Body of pancreas (tissue), 4 donors: ENCODE results near the gene ASIP. TPM values are rescaled to one million over a fixed set of nuclear protein-coding genes. Genes with fewer than 3 reads are reported as not detected.

Source experiments
- ATAC-seq: fragments of 150-250 bp; one replicate; pipeline ENCODE4 v1.9.1; 2016
- DNase-seq, 4 donors: peaks; one replicate each; pipeline ENCODE4 v3.0.0-alpha.2; 2019
- H3K27ac ChIP-seq, 4 donors: fragments of 200-600 bp; sonication (generic); 1 replicate in 3 of 4; 2 replicates in 1 of 4; pipeline versions ENCODE4 v1.5.1 to v1.6.1; 2016 to 2019; ENCODE audit warnings: mild to moderate bottlenecking in 1 of 4, mixed read lengths in 1 of 4, moderate library complexity in 1 of 4
- H3K27me3 ChIP-seq, 2 donors: fragments of 200-600 bp; sonication (generic); one replicate each; pipeline ENCODE4 v1.6.0; 2016; ENCODE audit warnings: mild to moderate bottlenecking in 1 of 2
- H3K36me3 ChIP-seq, 2 donors: fragments of 200-600 bp; sonication (generic); replicated peaks in 1 of 2; 2 replicates each; pipeline ENCODE4 v1.5.1; 2016; ENCODE audit warnings: low read depth in 2 of 2; ENCODE audit not compliant: insufficient read depth in 1 of 2
- H3K4me1 ChIP-seq: fragments of 200-600 bp; sonication (generic); one replicate; pipeline ENCODE4 v1.6.0; 2016
- H3K4me3 ChIP-seq, 2 donors: fragments of 200-600 bp; sonication (generic); 1 replicate in 1 of 2; 2 replicates in 1 of 2; pipeline ENCODE4 v1.5.1; 2016 to 2019
- H3K9me3 ChIP-seq, 3 donors: fragments of 200-600 bp; sonication (generic); 1 replicate in 2 of 3; 2 replicates in 1 of 3; pipeline ENCODE4 v1.5.1; 2016
- POLR2A ChIP-seq, 3 donors: fragments of 450-650 bp; IDR thresholded peaks; one replicate each; pipeline ENCODE4 v1.6.1; 2016; ENCODE audit warnings: antibody characterized with exemption in 3 of 3, mild to moderate bottlenecking in 2 of 3
- WGBS, 2 donors: methylation state at CpG; one replicate each; pipeline ENCODE4 v1.1.5; 2017; 5-methylcytosine and 5-hydroxymethylcytosine counted together
- intact Hi-C: fragments of 100-400 bp; cut with DNase I; formaldehyde crosslinking; loops from one replicate; pipeline ENCODE4 v1.15.1; 2023
- total RNA-seq, 2 donors: library from RNA; depleted of rRNA; stranded (reverse); fragments of >200 nt; gene quantifications; one replicate each; pipeline ENCODE4 v1.1.0, GENCODE V29; 2016
- TF ChIP-seq, protein P1 (sequence below), 7 experiments: fragments of 450-650 bp in 4 of 7; fragments of 200-600 bp in 3 of 7; sonication (generic) in 3 of 7; IDR thresholded peaks; one replicate each; pipeline ENCODE4 v1.5.1; 2016 to 2019; ENCODE audit warnings: antibody characterized with exemption in 7 of 7

ASIP gene
- total RNA-seq, 2 donors from 2014 or later = not detected

DNA sequence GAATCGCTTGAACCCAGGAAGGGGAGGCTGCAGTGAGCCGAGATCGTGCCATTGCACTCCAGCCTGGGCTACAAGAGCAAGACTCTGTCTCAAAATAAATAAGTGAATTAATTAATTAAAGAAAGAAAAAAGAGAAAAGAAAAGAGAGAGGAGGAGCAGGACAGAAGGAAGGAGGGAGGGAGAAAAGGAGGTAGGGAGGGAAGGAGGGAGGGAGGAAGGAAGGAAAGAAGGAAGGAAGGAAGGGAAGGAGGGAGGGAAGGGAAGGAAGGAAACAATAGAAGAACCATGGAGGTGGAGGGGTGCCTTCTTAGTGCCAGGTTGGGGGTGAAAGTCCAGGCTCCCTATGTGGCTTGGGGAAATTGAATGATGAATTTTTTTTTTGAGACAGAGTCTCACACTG lies 68.5 kb downstream of the ASIP start:
- H3K4me3 ChIP-seq = no peak overlapping the region
- no peaks in the 10 kb centered on the region for H3K36me3 ChIP-seq
- no peaks in the 10 kb centered on the region for H3K27me3 ChIP-seq
- WGBS, 2 donors = 96% methylated on average over 3 of the region's 3 CpGs
- intact Hi-C loops = no loop called here
- no peaks in the 10 kb centered on the region for H3K9me3 ChIP-seq
- ATAC-seq (no peak), DNase-seq (no peak)
- H3K27ac ChIP-seq = no peak overlapping the region
- TF ChIP-seq POLR2A (IDR thresholded peaks at IDR 0.05) = no peak
- TF ChIP-seq, protein P1, sequence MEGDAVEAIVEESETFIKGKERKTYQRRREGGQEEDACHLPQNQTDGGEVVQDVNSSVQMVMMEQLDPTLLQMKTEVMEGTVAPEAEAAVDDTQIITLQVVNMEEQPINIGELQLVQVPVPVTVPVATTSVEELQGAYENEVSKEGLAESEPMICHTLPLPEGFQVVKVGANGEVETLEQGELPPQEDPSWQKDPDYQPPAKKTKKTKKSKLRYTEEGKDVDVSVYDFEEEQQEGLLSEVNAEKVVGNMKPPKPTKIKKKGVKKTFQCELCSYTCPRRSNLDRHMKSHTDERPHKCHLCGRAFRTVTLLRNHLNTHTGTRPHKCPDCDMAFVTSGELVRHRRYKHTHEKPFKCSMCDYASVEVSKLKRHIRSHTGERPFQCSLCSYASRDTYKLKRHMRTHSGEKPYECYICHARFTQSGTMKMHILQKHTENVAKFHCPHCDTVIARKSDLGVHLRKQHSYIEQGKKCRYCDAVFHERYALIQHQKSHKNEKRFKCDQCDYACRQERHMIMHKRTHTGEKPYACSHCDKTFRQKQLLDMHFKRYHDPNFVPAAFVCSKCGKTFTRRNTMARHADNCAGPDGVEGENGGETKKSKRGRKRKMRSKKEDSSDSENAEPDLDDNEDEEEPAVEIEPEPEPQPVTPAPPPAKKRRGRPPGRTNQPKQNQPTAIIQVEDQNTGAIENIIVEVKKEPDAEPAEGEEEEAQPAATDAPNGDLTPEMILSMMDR (IDR thresholded peaks at IDR 0.05) = no peak
- H3K4me1 ChIP-seq = peaks cover 24% of the 10 kb centered on the region

DNA sequence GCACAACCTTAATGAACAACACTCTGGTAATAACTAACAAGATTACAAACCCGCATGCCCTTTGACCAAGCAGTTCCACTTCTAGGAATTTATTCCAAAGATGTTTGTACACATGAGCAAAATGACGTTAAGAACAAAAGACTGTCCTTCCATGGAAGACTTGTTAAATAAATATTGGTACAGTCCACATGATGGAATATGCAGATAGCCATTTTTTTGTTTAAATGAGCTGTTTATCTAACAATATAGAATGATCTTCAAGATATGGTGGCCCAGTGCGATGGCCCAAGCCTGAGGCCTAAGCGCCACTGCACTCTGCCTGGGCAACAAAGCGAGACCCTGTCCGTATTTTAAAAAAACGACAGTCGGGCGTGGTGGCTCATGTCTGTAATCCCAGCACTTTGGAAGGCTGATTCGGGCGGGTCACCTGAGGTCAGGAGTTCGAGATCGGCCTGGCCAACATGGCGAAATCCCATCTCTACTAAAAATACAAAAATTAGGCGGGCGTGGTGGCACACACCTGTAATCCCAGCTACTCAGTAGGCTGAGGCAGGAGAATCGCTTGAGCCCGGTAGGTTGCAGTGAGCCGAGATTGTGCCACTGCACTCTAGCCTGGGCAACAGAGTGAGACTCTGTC lies 69.4 kb downstream of the ASIP start:
- Histone ChIP-seq H3K4me1 (peaks cover 24% of the 10 kb centered on the region), H3K36me3 (no peaks in the 10 kb centered on the region), H3K4me3 (no peak overlapping the region), H3K27me3 (no peaks in the 10 kb centered on the region), H3K27ac (peak overlapping the region in 1 of 4 donors; percentile 46), H3K9me3 (no peaks in the 10 kb centered on the region)
- DNase-seq (no peak), ATAC-seq (no peak)
- WGBS, 2 donors = 78 to 80% methylated on average over 19 of the region's 19 CpGs
- no peak for TF ChIP-seq POLR2A (IDR thresholded peaks at IDR 0.05)
- TF ChIP-seq, protein P1 (IDR thresholded peaks at IDR 0.05) = no peak
- intact Hi-C loops = no loop called here

DNA sequence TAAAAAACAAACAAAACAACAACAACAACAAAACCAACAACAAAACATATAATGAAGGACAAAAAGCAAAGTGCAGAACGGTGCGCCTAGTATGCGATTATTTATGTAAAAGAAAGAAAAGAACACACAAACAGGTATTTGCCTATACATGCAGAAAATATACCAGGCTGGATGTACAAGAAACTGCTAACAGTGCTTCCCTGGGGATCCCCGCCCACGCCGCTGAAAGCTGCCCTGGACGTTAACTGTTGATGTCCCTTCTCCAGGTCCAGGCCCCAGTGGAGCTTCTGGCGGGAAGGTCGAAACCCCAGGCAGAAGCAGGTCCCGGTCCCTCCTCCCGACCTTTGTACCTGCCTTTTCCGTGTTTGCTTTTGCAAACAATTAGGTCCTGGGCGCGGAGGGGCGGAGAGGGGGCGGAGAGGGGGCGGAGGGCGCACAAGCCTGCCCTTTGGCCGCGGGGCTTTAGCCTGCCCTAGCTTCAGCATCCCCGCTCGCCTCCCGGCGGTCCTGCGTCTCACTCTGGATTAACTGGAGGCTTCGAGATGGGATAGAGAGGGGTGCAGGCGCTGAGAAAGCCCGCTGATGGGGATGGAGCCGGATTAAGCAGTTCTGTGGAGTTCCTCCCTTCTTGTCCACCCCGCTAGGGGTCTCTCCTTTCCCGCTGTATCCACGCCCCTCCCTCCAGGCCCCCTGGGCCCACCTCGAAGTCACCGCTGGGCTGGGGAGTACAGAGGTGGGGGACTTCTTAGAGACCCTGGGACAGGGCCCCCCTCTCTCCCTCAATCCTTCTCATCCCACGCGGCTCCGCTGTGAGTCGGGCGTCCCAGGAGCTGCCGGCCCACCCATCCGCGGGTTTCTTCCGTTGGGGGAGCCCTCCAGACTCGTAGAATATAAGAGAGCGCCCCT lies 70.1 kb downstream of the ASIP start:
- H3K36me3 ChIP-seq = no peaks in the 10 kb centered on the region
- intact Hi-C loops = no loop called here
- DNase-seq (peak; percentile 62 to 80 (median 78)), ATAC-seq (peak; percentile 44)
- no peak overlapping the region for H3K4me3 ChIP-seq
- no peaks in the 10 kb centered on the region for H3K9me3 ChIP-seq
- peaks cover 24% of the 10 kb centered on the region for H3K4me1 ChIP-seq
- peak overlapping the region in 1 of 4 donors; percentile 46 for H3K27ac ChIP-seq
- WGBS, 2 donors = 7 to 8% methylated on average over 27 to 45 of the region's 45 CpGs
- no peaks in the 10 kb centered on the region for H3K27me3 ChIP-seq
- TF ChIP-seq, protein P1 (IDR thresholded peaks at IDR 0.05) = peak in 1 of 7 experiments; percentile 6
- TF ChIP-seq POLR2A (IDR thresholded peaks at IDR 0.05) = no peak

DNA sequence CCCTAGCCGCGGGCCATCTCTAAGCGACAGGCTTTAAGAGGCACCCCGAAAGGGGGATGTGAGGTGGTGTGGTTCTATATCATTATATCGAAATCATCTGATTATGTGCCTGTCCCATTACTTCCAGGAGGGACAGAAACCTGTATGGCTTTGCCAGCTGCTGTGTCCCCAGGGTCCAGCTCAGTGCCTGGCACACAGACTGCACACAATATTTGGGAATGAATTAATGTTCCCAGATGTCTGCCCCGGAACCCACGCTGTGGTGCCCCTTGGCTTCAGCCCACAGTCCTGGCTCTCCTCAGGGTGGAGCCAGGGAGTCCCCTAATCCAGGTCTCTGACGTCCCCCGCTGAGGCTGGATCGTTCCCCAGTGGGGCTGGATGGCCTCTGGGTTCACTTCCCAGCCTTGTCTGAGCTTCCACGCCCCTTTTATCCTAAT lies 70.8 kb downstream of the ASIP start:
- intact Hi-C loops = no loop called here

More for the DNA sequence above, 70.8 kb downstream of the ASIP start:
- TF ChIP-seq POLR2A (IDR thresholded peaks at IDR 0.05) = no peak
- TF ChIP-seq, protein P1 (IDR thresholded peaks at IDR 0.05) = no peak
- H3K27ac ChIP-seq = no peak overlapping the region
- H3K36me3 ChIP-seq = no peaks in the 10 kb centered on the region
- ATAC-seq (peak; percentile 10), DNase-seq (no peak)
- 22% methylated on average over 11 of the region's 11 CpGs; no CpG with 5 or more reads in 1 of the 2 donors for WGBS, 2 donors
- H3K4me3 ChIP-seq = no peak overlapping the region
- peaks cover 24% of the 10 kb centered on the region for H3K4me1 ChIP-seq
- H3K27me3 ChIP-seq = no peaks in the 10 kb centered on the region
- H3K9me3 ChIP-seq = no peaks in the 10 kb centered on the region
